Loucy (cell line): Measurements from ENCODE around the gene IGFN1.

Source experiments
- H2AFZ ChIP-seq: fragments of 200-600 bp; sonication (generic); 2 replicates; pipeline ENCODE4 v1.6.0; 2016; ENCODE audit warnings: antibody characterized with exemption, mild to moderate bottlenecking, low read length, moderate library complexity
- H3F3A ChIP-seq: fragments of 200-600 bp; 2 replicates; pipeline ENCODE4 v1.6.0; 2016; ENCODE audit warnings: antibody characterized with exemption, low read depth, mild to moderate bottlenecking
- H3K27me3 ChIP-seq: fragments of 200-600 bp; sonication (generic); 2 replicates; pipeline ENCODE4 v1.6.1; 2014; ENCODE audit warnings: low read length, mild to moderate bottlenecking; ENCODE audit not compliant: insufficient read depth, poor library complexity, severe bottlenecking
- H3K36me3 ChIP-seq: fragments of 200-600 bp; sonication (generic); 2 replicates; pipeline ENCODE4 v1.6.1; 2016; ENCODE audit warnings: low read length; ENCODE audit not compliant: insufficient read depth
- H3K4me1 ChIP-seq: fragments of 200-600 bp; sonication (generic); 2 replicates; pipeline ENCODE4 v1.5.1; 2014; ENCODE audit warnings: low read length, mild to moderate bottlenecking; ENCODE audit not compliant: insufficient read depth, poor library complexity, severe bottlenecking
- H3K4me2 ChIP-seq: fragments of 200-600 bp; sonication (generic); 2 replicates; pipeline ENCODE4 v1.6.0; 2014; ENCODE audit warnings: antibody characterized with exemption, low read length, low read depth, mild to moderate bottlenecking; ENCODE audit not compliant: poor library complexity, severe bottlenecking
- H3K4me3 ChIP-seq: fragments of 200-600 bp; sonication (generic); 2 replicates; pipeline ENCODE4 v1.5.1; 2014; ENCODE audit warnings: low read length, mild to moderate bottlenecking, mixed read lengths; ENCODE audit not compliant: poor library complexity, severe bottlenecking
- H3K79me2 ChIP-seq: fragments of 200-600 bp; sonication (generic); 2 replicates; pipeline ENCODE4 v1.6.1; 2014; ENCODE audit warnings: low read length; ENCODE audit not compliant: insufficient read depth
- H3K9ac ChIP-seq: fragments of 200-600 bp; sonication (generic); 2 replicates; pipeline ENCODE4 v1.6.0; 2014; ENCODE audit warnings: mild to moderate bottlenecking, low read depth, low read length, moderate library complexity; ENCODE audit not compliant: poor library complexity, severe bottlenecking
- H3K9me2 ChIP-seq: fragments of 200-600 bp; sonication (generic); replicated peaks from 2 replicates; pipeline ENCODE4 v1.6.1; 2016; ENCODE audit warnings: low read depth, low read length, mixed read lengths
- H3K9me3 ChIP-seq: fragments of 200-600 bp; sonication (generic); 2 replicates; pipeline ENCODE4 v1.6.1; 2014; ENCODE audit warnings: mild to moderate bottlenecking, antibody characterized with exemption, low read length, low read depth; ENCODE audit not compliant: insufficient read depth
- H4K20me1 ChIP-seq: fragments of 200-600 bp; sonication (generic); 2 replicates; pipeline ENCODE4 v1.6.0; 2014; ENCODE audit warnings: antibody characterized with exemption, low read length, mild to moderate bottlenecking; ENCODE audit not compliant: insufficient read depth, poor library complexity, severe bottlenecking
- EZH2phosphoT487 ChIP-seq: fragments of 200-600 bp; IDR thresholded peaks from 2 replicates; pipeline ENCODE4 v1.6.1; 2018; ENCODE audit warnings: antibody characterized with exemption, mild to moderate bottlenecking, moderate library complexity, borderline replicate concordance
- TF ChIP-seq, protein P1 (sequence below): fragments of 200-600 bp; sonication (generic); conservative IDR thresholded peaks from 2 replicates; pipeline ENCODE4 v1.5.1; 2014; ENCODE audit warnings: mild to moderate bottlenecking, antibody characterized with exemption, low read length

IGFN1 gene

DNA sequence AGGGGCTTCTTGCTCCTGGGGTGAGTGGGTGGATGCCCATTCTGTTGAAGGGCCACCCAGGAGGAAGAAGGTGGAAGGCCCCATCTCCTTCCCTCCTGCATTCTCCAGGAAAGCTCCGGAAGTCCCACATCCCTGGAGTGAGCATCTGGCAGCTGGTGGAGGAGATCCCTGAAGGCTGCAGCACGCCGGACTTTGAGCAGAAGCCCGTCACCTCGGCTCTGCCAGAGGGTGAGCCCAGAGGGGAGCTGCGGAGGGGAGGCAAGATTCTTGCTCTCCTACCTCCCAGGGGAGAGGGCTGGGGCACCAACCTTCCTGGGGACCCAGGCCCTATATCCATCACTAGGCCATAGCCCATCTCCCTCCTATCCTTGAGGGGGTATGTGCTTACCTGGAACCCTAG is 3.4 kb downstream of the IGFN1 start:
- Histone ChIP-seq H3F3A (no peaks in the 10 kb centered on the region), H3K4me2 (no peak overlapping the region), H3K9ac (no peak overlapping the region), H3K36me3 (no peaks in the 10 kb centered on the region), H4K20me1 (no peaks in the 10 kb centered on the region), H3K27me3 (no peaks in the 10 kb centered on the region), H3K9me3 (no peaks in the 10 kb centered on the region), H3K4me3 (no peak overlapping the region), H3K9me2 (no peaks in the 10 kb centered on the region), H3K79me2 (no peaks in the 10 kb centered on the region), H2AFZ (no peak overlapping the region), H3K4me1 (no peaks in the 10 kb centered on the region)
- TF ChIP-seq, protein P1, sequence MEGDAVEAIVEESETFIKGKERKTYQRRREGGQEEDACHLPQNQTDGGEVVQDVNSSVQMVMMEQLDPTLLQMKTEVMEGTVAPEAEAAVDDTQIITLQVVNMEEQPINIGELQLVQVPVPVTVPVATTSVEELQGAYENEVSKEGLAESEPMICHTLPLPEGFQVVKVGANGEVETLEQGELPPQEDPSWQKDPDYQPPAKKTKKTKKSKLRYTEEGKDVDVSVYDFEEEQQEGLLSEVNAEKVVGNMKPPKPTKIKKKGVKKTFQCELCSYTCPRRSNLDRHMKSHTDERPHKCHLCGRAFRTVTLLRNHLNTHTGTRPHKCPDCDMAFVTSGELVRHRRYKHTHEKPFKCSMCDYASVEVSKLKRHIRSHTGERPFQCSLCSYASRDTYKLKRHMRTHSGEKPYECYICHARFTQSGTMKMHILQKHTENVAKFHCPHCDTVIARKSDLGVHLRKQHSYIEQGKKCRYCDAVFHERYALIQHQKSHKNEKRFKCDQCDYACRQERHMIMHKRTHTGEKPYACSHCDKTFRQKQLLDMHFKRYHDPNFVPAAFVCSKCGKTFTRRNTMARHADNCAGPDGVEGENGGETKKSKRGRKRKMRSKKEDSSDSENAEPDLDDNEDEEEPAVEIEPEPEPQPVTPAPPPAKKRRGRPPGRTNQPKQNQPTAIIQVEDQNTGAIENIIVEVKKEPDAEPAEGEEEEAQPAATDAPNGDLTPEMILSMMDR, result no peak
- no peak for TF ChIP-seq EZH2phosphoT487

DNA sequence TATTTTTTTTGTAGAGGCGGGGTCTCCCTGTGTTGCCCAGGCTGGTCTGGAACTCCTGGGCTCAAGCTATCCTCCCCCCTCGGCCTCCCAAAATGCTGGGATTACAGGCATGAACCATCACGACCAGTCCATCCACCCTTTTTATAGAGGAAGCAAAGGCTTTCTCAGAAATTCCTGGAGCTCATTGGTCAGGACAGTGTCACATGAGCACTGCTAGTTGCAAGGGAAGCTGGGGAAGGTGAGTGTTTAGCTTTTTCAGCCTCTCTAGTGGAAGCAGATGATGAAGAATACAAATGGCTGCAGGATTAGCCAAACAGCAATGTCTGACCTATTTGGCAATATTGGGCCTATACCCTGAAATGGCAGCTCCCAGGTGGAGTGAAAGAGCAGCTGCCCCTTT is 8.0 kb downstream of the IGFN1 start:
- Histone ChIP-seq H3F3A (no peaks in the 10 kb centered on the region), H3K36me3 (no peaks in the 10 kb centered on the region), H3K27me3 (no peaks in the 10 kb centered on the region), H3K9ac (no peak overlapping the region), H3K4me2 (no peak overlapping the region), H3K4me3 (no peak overlapping the region), H3K79me2 (no peaks in the 10 kb centered on the region), H3K9me3 (no peaks in the 10 kb centered on the region), H3K9me2 (no peaks in the 10 kb centered on the region), H4K20me1 (no peaks in the 10 kb centered on the region), H2AFZ (0 out of 2 replicates have a peak overlapping the region, but pooled peaks have one; percentile 4), H3K4me1 (no peaks in the 10 kb centered on the region)
- TF ChIP-seq EZH2phosphoT487, result no peak
- TF ChIP-seq, protein P1, result no peak

DNA sequence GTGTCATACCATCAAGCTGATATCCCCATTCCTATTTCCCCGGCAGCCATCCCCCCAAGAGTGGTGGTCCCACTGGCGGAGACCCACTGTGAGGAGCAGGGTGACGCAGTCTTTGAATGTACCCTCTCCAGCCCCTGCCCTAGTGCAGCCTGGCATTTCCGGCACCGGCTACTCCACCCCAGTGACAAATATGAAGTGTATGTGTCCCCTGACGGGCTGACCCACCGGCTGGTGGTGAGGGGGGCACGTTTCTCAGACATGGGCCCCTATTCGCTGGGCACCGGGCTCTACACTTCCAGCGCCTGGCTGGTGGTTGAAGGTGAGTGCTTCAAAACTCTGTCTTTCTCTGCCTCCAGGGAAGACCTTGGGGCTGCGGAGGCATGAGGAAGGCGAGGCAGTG is 14.4 kb downstream of the IGFN1 start:
- no peak overlapping the region for H3K4me2 ChIP-seq
- no peak overlapping the region for H2AFZ ChIP-seq
- no peaks in the 10 kb centered on the region for H4K20me1 ChIP-seq
- H3K4me3 ChIP-seq, result no peak overlapping the region
- no peaks in the 10 kb centered on the region for H3K9me2 ChIP-seq
- no peaks in the 10 kb centered on the region for H3K79me2 ChIP-seq
- H3K36me3 ChIP-seq, result no peaks in the 10 kb centered on the region
- no peak overlapping the region for H3K9ac ChIP-seq
- no peak for TF ChIP-seq EZH2phosphoT487
- TF ChIP-seq, protein P1, result no peak
- H3K4me1 ChIP-seq, result no peaks in the 10 kb centered on the region
- no peaks in the 10 kb centered on the region for H3F3A ChIP-seq
- no peaks in the 10 kb centered on the region for H3K9me3 ChIP-seq
- no peaks in the 10 kb centered on the region for H3K27me3 ChIP-seq
